Muscle of arm (tissue), 14 donors: ENCODE data around the gene MEGF9. TPM values are rescaled to one million over a fixed set of nuclear protein-coding genes. Genes with fewer than 3 reads are reported as not detected.
"Not testable (repeated sequence)": the region's sequence is repeated elsewhere in the genome, so short reads cannot be mapped to it uniquely, and the experiment has no call there.

ENCODE experiments used
- DNase-seq: peaks from one replicate; pipeline ENCODE4 v3.0.0-alpha.2; 2013
- long read RNA-seq, 11 donors: transcript quantifications; one replicate each; lab custom pipeline, GENCODE V29; 2026
- polyA plus RNA-seq, 12 donors: library from polyadenylated mRNA; unstranded; fragments of 120-200 nt; gene quantifications; one replicate each; pipeline ENCODE4 v1.2.1, GENCODE V29; 2013; ENCODE audit not compliant: insufficient read length in 12 of 12

The MEGF9 gene
- 10 to 100 TPM in 3 of 12 donors, 1 to 10 TPM in 8, not detected in 1; 6.5 to 16.9 (median 8.0) TPM for polyA plus RNA-seq
- long read RNA-seq, donor 1, full-length matches to known transcripts, result 2 of 2 reads
- long read RNA-seq, donor 1, partial matches to known transcripts, result 0 of 2 reads
- long read RNA-seq, donor 1, other reads (novel, unspliced or antisense), result 0 of 2 reads
- long read RNA-seq, donor 2, full-length matches to known transcripts, result 1 of 1 reads
- long read RNA-seq, donor 2, partial matches to known transcripts, result 0 of 1 reads
- long read RNA-seq, donor 2, other reads (novel, unspliced or antisense), result 0 of 1 reads
- long read RNA-seq, donor 3, full-length matches to known transcripts, result 3 of 3 reads
- long read RNA-seq, donor 3, partial matches to known transcripts, result 0 of 3 reads
- long read RNA-seq, donor 3, other reads (novel, unspliced or antisense), result 0 of 3 reads
- long read RNA-seq, donor 4, full-length matches to known transcripts, result 1 of 1 reads
- long read RNA-seq, donor 4, partial matches to known transcripts, result 0 of 1 reads
- long read RNA-seq, donor 4, other reads (novel, unspliced or antisense), result 0 of 1 reads
- long read RNA-seq, donor 5, result 0 reads
- long read RNA-seq, donor 6, full-length matches to known transcripts, result 2 of 2 reads
- long read RNA-seq, donor 6, partial matches to known transcripts, result 0 of 2 reads
- long read RNA-seq, donor 6, other reads (novel, unspliced or antisense), result 0 of 2 reads
- long read RNA-seq, donor 7, result 0 reads
- long read RNA-seq, donor 8, full-length matches to known transcripts, result 1 of 1 reads
- long read RNA-seq, donor 8, partial matches to known transcripts, result 0 of 1 reads
- long read RNA-seq, donor 8, other reads (novel, unspliced or antisense), result 0 of 1 reads
- long read RNA-seq, donor 9, full-length matches to known transcripts, result 1 of 1 reads
- long read RNA-seq, donor 9, partial matches to known transcripts, result 0 of 1 reads
- long read RNA-seq, donor 9, other reads (novel, unspliced or antisense), result 0 of 1 reads
- long read RNA-seq, donor 10, result 0 reads
- long read RNA-seq, donor 11, result 0 reads

GRCh38 chr9:120714088-120714845 is at the start of gene MEGF9:
TSS of gene MEGF9 (minus strand) at chr9:120714470. CDS start at chr9:120714358, 112 bp downstream.
- peak; percentile 97 for DNase-seq

- DNase-seq, result no peak
Measured at GRCh38 chr9:120761006-120761405, 46.7 kb upstream of the MEGF9 start.

- no peak for DNase-seq
Measured at GRCh38 chr9:120759755-120760400, 45.6 kb upstream of the MEGF9 start.

- DNase-seq, result no peak
Measured at GRCh38 chr9:120758544-120758943, 44.3 kb upstream of the MEGF9 start.

- no peak for DNase-seq
Measured at GRCh38 chr9:120757026-120757913, 43.0 kb upstream of the MEGF9 start.

- DNase-seq, result no peak
Measured at GRCh38 chr9:120756531-120756930, 42.3 kb upstream of the MEGF9 start.

- peak; percentile 70 for DNase-seq
Measured at GRCh38 chr9:120755810-120756434, 41.7 kb upstream of the MEGF9 start.

GRCh38 chr9:120755044-120755443 is 40.8 kb upstream of the MEGF9 start:
- DNase-seq, result no peak

GRCh38 chr9:120750421-120750820 is 36.2 kb upstream of the MEGF9 start:
- no peak for DNase-seq

GRCh38 chr9:120746366-120746765 is 32.1 kb upstream of the MEGF9 start:
- DNase-seq, result not testable (repeated sequence)

- no peak for DNase-seq
Measured at GRCh38 chr9:120745278-120745677, 31.0 kb upstream of the MEGF9 start.

GRCh38 chr9:120742951-120743416 is 28.7 kb upstream of the MEGF9 start:
- no peak for DNase-seq

- DNase-seq, result no peak
Measured at GRCh38 chr9:120741701-120742100, 27.4 kb upstream of the MEGF9 start.

- DNase-seq, result no peak
Measured at GRCh38 chr9:120741191-120741590, 26.9 kb upstream of the MEGF9 start.

- DNase-seq, result no peak
Measured at GRCh38 chr9:120740132-120740531, 25.9 kb upstream of the MEGF9 start.

GRCh38 chr9:120737416-120738165 is 23.3 kb upstream of the MEGF9 start:
- DNase-seq, result no peak

GRCh38 chr9:120736881-120737280 is 22.6 kb upstream of the MEGF9 start:
- DNase-seq, result no peak

- DNase-seq, result no peak
Measured at GRCh38 chr9:120735415-120736126, 21.3 kb upstream of the MEGF9 start.
